Effector CD4-positive, alpha-beta T cell (primary cell): ENCODE data around the gene NHP2.
"Not testable (repeated sequence)": the region's sequence is repeated elsewhere in the genome, so short reads cannot be mapped to it uniquely, and the experiment has no call there.

Experiments
- DNase-seq: peaks from one replicate; pipeline ENCODE4 v3.0.0-alpha.2; 2020

Gene NHP2

DNA sequence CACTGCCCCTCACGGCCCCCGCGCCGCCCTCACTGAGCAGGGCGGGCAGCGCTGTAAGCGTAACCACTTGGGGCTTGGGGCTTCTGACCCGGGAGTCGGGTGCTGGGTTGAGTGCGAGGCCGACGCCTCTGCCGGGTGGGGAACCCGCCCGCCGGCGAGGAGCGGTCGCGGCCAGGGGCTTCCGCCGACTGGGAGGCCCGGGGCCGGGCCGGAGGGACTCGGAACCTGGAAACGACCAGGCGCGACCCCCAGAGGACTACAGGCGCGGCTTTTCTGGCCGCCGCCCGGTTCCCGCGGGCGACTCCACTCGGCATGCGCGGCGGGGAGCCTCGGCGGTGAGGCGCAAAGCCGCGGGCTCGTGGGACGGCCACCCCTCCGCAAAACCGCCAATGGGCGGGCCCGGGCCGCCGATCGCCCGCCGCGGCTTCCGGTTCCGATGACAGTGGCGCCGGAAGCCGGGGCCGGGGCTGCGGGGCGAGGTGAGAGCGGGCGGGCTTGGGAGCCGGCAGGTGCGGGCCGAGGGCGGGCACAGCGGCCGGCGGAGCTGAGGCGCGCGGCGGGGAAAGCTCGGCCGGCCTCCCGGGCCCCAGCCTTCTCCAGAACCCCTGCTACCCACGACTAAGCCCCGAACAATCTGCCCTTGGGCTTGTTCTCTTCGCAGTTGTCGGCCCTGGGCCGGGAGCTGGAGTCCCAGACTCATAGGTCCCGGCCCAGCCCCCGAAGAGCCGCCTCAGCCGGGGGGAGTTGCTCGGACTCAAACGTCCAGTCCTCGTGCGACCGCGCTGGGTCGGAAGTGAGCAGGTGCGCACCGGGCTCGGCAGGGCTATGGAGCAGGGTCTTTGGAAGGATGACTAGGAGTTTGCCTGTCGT, 22.9 kb downstream of the NHP2 start, which contains the start of gene RMND5B:
TSS of gene RMND5B (plus strand) at position 439 of the 870 bp plus-strand sequence. CDS start 7,106 bp downstream, outside the sequence.
- DNase-seq: peak; percentile 67

DNA sequence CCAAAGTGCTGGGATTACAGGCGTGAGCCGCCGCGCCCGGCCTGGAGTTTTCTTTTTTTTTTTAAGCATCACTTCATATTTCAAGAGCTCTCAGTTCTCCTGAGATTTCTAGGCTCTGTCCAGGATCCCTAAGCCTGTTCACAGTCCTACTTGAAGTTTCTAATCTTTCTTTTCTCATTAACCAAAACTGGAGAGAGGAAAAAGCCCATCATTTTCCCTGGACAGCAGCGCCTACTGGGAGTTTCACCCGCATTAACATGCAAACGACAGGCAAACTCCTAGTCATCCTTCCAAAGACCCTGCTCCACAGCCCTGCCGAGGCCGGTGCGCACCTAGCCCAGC, 23.5 kb downstream of the NHP2 start:
- not testable (repeated sequence) for DNase-seq

DNA sequence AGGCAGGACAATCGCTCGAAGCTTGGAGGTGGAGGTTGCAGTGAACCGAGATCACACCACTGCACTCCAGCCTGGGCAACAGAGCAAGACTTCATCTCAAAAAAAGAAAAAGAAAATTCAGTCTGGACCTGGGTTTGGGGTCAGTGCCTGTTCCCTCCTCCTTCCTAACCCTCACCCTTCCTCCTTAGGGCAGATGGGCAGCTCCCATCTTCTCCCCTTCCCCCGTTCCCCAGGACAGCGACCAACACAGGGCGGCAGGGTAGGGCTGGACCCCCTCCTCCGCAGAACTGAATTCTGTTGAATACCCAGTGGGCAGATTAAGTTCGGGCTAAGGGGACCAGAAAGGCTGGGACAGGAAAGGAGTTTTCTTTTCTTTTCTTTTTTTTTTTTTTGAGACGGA, 24.4 kb downstream of the NHP2 start:
- no peak for DNase-seq

GRCh38 chr5:178127300-178128009, 26.2 kb downstream of the NHP2 start:
- not testable (repeated sequence) for DNase-seq

- no peak for DNase-seq
Measured at GRCh38 chr5:178126556-178126955, 27.1 kb downstream of the NHP2 start.

DNA sequence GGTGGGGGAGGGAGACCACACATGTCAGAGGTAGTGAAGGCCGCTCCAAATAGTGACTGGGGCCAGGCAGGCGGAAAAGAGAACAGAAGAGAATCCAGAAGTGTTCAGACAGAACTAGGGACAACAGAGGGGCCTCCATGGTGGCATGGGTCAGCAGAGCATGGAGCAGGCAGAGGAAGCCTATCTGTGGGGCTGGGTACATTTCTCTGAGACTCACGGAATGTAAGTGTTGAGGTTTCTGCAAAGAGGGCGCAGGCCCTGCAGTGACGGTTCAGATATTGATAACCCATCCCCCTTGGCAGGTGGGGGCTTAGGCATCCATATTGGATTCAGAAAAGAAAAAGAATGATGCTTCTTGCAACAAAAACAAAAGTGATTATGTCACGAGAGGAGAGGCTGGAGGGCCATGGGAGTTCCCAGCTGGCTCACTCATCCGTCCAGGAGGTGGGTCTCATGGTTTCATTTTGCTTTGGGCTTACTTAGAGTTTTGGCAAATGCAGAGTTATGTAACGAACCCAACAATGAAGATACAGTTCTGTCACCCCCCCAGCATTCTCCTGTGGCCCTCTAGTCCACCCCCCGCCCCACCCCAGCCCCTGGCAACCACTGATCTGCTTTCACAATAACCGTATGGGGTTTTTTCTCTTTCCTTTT, 28.3 kb downstream of the NHP2 start:
- DNase-seq: no peak

- no peak for DNase-seq
Measured at GRCh38 chr5:178123966-178124925, 29.4 kb downstream of the NHP2 start.

GRCh38 chr5:178123094-178123965, 30.4 kb downstream of the NHP2 start:
- DNase-seq: no peak

DNA sequence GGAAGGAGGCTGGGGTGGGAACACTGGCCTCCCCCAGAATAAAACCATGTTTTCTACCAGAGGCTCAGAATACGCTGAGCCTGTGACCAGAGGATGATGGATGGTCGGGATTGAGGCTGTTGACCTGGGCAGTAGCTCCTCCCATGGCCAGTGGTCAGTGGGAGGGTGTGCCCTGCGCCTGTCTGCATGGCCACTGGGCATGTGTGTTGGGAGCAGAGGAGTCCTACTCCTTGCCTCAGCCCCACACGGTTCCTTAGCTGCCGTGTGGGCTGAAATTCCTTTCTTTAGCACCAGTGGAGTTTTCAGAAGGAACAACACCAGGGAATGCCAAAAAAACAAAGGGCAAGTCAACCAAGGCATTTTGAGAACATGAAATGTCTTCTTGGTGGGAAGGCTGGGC, 31.3 kb downstream of the NHP2 start:
- no peak for DNase-seq

DNA sequence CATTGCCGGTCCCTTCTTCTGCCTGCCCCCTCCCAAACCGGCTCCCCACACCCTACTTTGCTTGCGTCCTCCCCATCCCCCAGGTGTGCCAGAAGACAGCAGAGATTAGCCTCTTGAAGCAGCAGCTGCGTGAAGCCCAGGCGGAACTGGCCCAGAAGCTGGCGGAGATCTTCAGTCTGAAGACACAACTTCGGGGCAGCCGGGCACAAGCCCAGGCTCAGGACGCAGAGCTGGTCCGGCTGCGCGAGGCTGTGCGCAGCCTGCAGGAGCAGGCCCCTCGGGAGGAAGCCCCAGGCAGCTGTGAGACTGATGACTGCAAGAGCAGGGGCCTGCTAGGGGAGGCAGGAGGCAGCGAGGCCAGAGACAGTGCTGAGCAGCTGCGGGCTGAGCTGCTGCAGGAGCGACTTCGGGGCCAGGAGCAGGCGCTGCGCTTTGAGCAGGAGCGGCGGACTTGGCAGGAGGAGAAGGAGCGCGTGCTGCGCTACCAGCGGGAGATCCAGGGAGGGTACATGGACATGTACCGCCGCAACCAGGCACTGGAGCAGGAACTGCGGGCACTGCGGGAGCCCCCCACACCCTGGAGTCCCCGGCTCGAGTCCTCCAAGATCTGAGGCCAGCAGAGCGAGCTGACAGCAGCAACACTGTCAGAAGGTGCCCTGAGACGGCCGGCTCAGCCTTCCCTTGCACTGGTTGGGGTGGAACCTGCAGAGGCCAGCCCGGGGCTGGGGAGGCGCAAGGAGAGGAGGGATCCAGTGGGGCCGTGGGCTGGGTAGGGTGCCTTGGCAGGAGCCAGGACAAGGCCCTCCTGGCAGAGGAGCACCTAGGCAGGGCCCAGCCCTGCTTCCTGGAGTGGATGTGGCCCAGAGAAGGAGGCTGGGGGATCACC, 32.1 kb downstream of the NHP2 start:
- no peak for DNase-seq

- DNase-seq: peak; percentile 71
Measured at GRCh38 chr5:178120607-178121357, 32.9 kb downstream of the NHP2 start.

- no peak for DNase-seq
Measured at GRCh38 chr5:178119915-178120606, 33.6 kb downstream of the NHP2 start.

- no peak for DNase-seq
Measured at GRCh38 chr5:178117923-178118701, 35.6 kb downstream of the NHP2 start.

DNA sequence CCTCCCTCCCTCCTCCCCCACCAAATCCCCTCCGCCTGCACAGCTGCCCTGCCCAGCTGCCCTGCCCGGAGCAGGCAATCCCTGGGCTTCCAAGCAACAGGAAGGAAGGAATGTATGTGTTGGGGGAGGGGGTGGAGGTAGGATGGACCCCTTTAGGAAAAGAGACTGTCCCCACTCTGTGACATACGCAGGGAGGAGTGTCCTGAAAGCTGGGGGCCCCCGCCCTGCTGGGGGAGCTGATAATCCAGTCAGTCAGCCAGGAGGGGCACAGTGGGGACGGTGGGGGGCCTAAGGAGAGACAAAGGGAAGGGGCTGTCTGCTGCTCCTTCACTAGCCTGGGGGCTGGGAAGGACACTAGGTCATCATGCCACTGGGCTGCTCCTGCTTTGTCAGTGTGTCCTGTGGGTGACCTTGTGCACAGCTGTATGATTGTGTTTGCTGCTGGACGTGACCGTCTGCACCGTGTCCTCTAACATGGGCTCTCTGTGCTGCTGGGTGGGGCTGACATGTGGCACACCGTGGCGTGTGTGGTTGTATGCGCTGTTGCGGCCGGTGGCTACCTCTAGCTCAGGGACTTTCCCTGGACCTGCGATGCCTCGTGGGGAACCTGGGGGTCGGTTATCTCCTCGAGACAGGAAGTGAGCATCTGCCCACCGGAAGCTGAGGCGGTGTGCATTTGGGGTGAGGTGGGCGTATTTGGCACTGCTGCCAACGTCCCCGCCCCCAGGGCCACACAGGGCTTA, 37.4 kb downstream of the NHP2 start:
- peak; percentile 58 for DNase-seq

- no peak for DNase-seq
Measured at GRCh38 chr5:178115814-178116142, 37.9 kb downstream of the NHP2 start.

GRCh38 chr5:178115136-178115813, 38.4 kb downstream of the NHP2 start:
- no peak for DNase-seq
